OCI-LY3 (cell line): ENCODE measurements around the gene CASZ1.

Experiments
- CTCF ChIP-seq: fragments of 200-600, 300-600 bp; sonication (generic); IDR thresholded peaks from 2 replicates; pipeline ENCODE4 v1.5.1; 2014; ENCODE audit warnings: antibody characterized with exemption, low read length, low read depth
- EZH2phosphoT487 ChIP-seq: fragments of 200-600 bp; shearing (Covaris generic); IDR thresholded peaks from 2 replicates; pipeline ENCODE4 v1.6.1; 2018; ENCODE audit warnings: antibody characterized with exemption, mixed run types, low read depth

- TF ChIP-seq CTCF (no peak), EZH2phosphoT487 (no peak)
Measured at GRCh38 chr1:10716840-10717239, 79.6 kb downstream of the CASZ1 start.
